GM12864 (cell line): ENCODE results near the gene ZNF750.

ENCODE experiments used
- DNase-seq: peaks from one replicate; pipeline ENCODE4 v3.0.0-alpha.2; 2011; ENCODE audit warnings: low read depth
- H3K4me3 ChIP-seq: 2 replicates; pipeline ENCODE4 v1.5.1; 2011; ENCODE audit warnings: mild to moderate bottlenecking, low read depth, low read length, control low read depth
- CTCF ChIP-seq: IDR thresholded peaks from 2 replicates; pipeline ENCODE4 v1.5.1; 2011; ENCODE audit warnings: low read depth, mild to moderate bottlenecking, moderate library complexity, low read length, control low read depth, inconsistent platforms; ENCODE audit errors: missing control alignments

Gene ZNF750

GRCh38 chr17:82838386-82839063, 1.3 kb downstream of the ZNF750 start:
- DNase-seq: no peak
- no peak for TF ChIP-seq CTCF
- no peak overlapping the region for H3K4me3 ChIP-seq

GRCh38 chr17:82837586-82838320, 2.1 kb downstream of the ZNF750 start:
- DNase-seq: no peak
- TF ChIP-seq CTCF: no peak
- H3K4me3 ChIP-seq: no peak overlapping the region

GRCh38 chr17:82836823-82837357, 2.9 kb downstream of the ZNF750 start:
- no peak overlapping the region for H3K4me3 ChIP-seq
- DNase-seq: no peak
- no peak for TF ChIP-seq CTCF

GRCh38 chr17:82835766-82836512, 3.9 kb downstream of the ZNF750 start:
- TF ChIP-seq CTCF: no peak
- H3K4me3 ChIP-seq: no peak overlapping the region
- no peak for DNase-seq

- no peak for TF ChIP-seq CTCF
- no peak overlapping the region for H3K4me3 ChIP-seq
- DNase-seq: no peak
Observed at GRCh38 chr17:82835122-82835521, 4.7 kb downstream of the ZNF750 start.

GRCh38 chr17:82832881-82833475, 6.8 kb downstream of the ZNF750 start:
- no peak overlapping the region for H3K4me3 ChIP-seq
- DNase-seq: no peak
- TF ChIP-seq CTCF: no peak
